NB4 (cell line): ENCODE results near the gene KASH5.

Experiments
- CTCF ChIP-seq: IDR thresholded peaks from one replicate; pipeline ENCODE4 v1.5.1; 2012; ENCODE audit warnings: low read depth, low read length
- MAX ChIP-seq: IDR thresholded peaks from 2 replicates; pipeline ENCODE4 v1.6.1; 2011; ENCODE audit warnings: low read depth, low read length
- POLR2A ChIP-seq: IDR thresholded peaks from 2 replicates; pipeline ENCODE4 v1.6.1; 2011; ENCODE audit warnings: mild to moderate bottlenecking; ENCODE audit not compliant: insufficient read length; ENCODE audit errors: extremely low read depth

- no peak for TF ChIP-seq POLR2A
- no peak for TF ChIP-seq CTCF
- no peak for TF ChIP-seq MAX
Observed at GRCh38 chr19:49359851-49360820, 27.9 kb upstream of the KASH5 start.
